HG03097 (cell line): Measurements from ENCODE around the gene PIK3C2B.
A peak's percentile ranks its signal among the peaks of the same experiment; 100 is the strongest.
"Not testable (repeated sequence)": the region's sequence is repeated elsewhere in the genome, so short reads cannot be mapped to it uniquely, and the experiment has no call there.

Source experiments
- ATAC-seq: cut with Tn5 transposase; IDR thresholded peaks from one replicate; pipeline ENCODE4 v1.9.1; 2021; ENCODE audit not compliant: unreplicated experiment, low FRiP score

The PIK3C2B gene

GRCh38 chr1:204507317-204508105 lies 12.9 kb upstream of the PIK3C2B start:
- no peak for ATAC-seq

GRCh38 chr1:204506969-204507316 lies 12.3 kb upstream of the PIK3C2B start:
- ATAC-seq = peak; percentile 46

GRCh38 chr1:204506201-204506968 lies 11.8 kb upstream of the PIK3C2B start:
- peak; percentile 55 for ATAC-seq

- ATAC-seq = no peak
These were observed 11.1 kb upstream of the PIK3C2B start for GRCh38 chr1:204505674-204506200.

GRCh38 chr1:204503913-204504519 lies 9.4 kb upstream of the PIK3C2B start:
- ATAC-seq = no peak

- ATAC-seq = no peak
These were observed 8.7 kb upstream of the PIK3C2B start for GRCh38 chr1:204503122-204503912.

GRCh38 chr1:204502241-204502640 lies 7.6 kb upstream of the PIK3C2B start:
- ATAC-seq = no peak

- ATAC-seq = no peak
These were observed 5.2 kb upstream of the PIK3C2B start for GRCh38 chr1:204499511-204500468.

- ATAC-seq = no peak
These were observed 4.4 kb upstream of the PIK3C2B start for GRCh38 chr1:204498981-204499380.

GRCh38 chr1:204495777-204496176 lies 1.2 kb upstream of the PIK3C2B start:
- ATAC-seq = no peak

- peak; percentile 26 for ATAC-seq
These were observed 611 bp upstream of the PIK3C2B start for GRCh38 chr1:204495078-204495753.

GRCh38 chr1:204493984-204494280 lies 673 bp downstream of the PIK3C2B start:
- ATAC-seq = peak; percentile 20

- no peak for ATAC-seq
These were observed 1.2 kb downstream of the PIK3C2B start for GRCh38 chr1:204493145-204493983.

- ATAC-seq = no peak
These were observed 3.0 kb downstream of the PIK3C2B start for GRCh38 chr1:204491655-204492054.

GRCh38 chr1:204487256-204487615 lies 7.4 kb downstream of the PIK3C2B start:
- ATAC-seq = no peak

GRCh38 chr1:204486513-204487255 lies 7.9 kb downstream of the PIK3C2B start:
- ATAC-seq = not testable (repeated sequence)

- no peak for ATAC-seq
These were observed 10.8 kb downstream of the PIK3C2B start for GRCh38 chr1:204483791-204484190.

- ATAC-seq = no peak
These were observed 14.1 kb downstream of the PIK3C2B start for GRCh38 chr1:204480515-204480914.
